ENCODE measurements around the gene IL3RA.
"Not testable (repeated sequence)": the region's sequence is repeated elsewhere in the genome, so short reads cannot be mapped to it uniquely, and the experiment has no call there.

The IL3RA gene

GRCh38 chrX:1336331-1336943 is at the start of gene IL3RA:
TSS of gene IL3RA (plus strand) at chrX:1336785. CDS start at chrX:1341766, 4,981 bp downstream.
- no peak for DNase-seq

- DNase-seq = no peak
Observed at GRCh38 chrX:1289535-1289934, 47.0 kb upstream of the IL3RA start.

- DNase-seq = no peak
Observed at GRCh38 chrX:1291110-1291740, 45.4 kb upstream of the IL3RA start.

- DNase-seq = no peak
Observed at GRCh38 chrX:1292575-1293290, 43.9 kb upstream of the IL3RA start.

- no peak for DNase-seq
Observed at GRCh38 chrX:1294301-1295067, 42.1 kb upstream of the IL3RA start.

GRCh38 chrX:1295550-1295949 is 41.0 kb upstream of the IL3RA start:
- DNase-seq = no peak

GRCh38 chrX:1297591-1297990 is 39.0 kb upstream of the IL3RA start:
- not testable (repeated sequence) for DNase-seq

GRCh38 chrX:1300449-1300848 is 36.1 kb upstream of the IL3RA start:
- no peak for DNase-seq

GRCh38 chrX:1305411-1305810 is 31.2 kb upstream of the IL3RA start:
- DNase-seq = no peak

- DNase-seq = no peak
Observed at GRCh38 chrX:1306909-1307625, 29.5 kb upstream of the IL3RA start.

- DNase-seq = no peak
Observed at GRCh38 chrX:1307626-1308340, 28.8 kb upstream of the IL3RA start.

- no peak for DNase-seq
Observed at GRCh38 chrX:1308476-1308875, 28.1 kb upstream of the IL3RA start.

- not testable (repeated sequence) for DNase-seq
Observed at GRCh38 chrX:1308917-1309316, 27.7 kb upstream of the IL3RA start.

GRCh38 chrX:1313788-1314187 is 22.8 kb upstream of the IL3RA start:
- DNase-seq = no peak

GRCh38 chrX:1316527-1316926 is 20.1 kb upstream of the IL3RA start:
- DNase-seq = no peak

- DNase-seq = no peak
Observed at GRCh38 chrX:1321674-1322073, 14.9 kb upstream of the IL3RA start.

GRCh38 chrX:1322393-1322792 is 14.2 kb upstream of the IL3RA start:
- DNase-seq = no peak

- DNase-seq = no peak
Observed at GRCh38 chrX:1323315-1323714, 13.3 kb upstream of the IL3RA start.

- DNase-seq = no peak
Observed at GRCh38 chrX:1325515-1326116, 11.0 kb upstream of the IL3RA start.

- no peak for DNase-seq
Observed at GRCh38 chrX:1327651-1328304, 8.8 kb upstream of the IL3RA start.

- no peak for DNase-seq
Observed at GRCh38 chrX:1330605-1331004, 6.0 kb upstream of the IL3RA start.
